HG02623 (cell line): Measurements from ENCODE around the gene NAT9.

Experiments used
- ATAC-seq: cut with Tn5 transposase; IDR thresholded peaks from one replicate; pipeline ENCODE4 v1.9.1; 2021; ENCODE audit warnings: moderate library complexity; ENCODE audit not compliant: unreplicated experiment

NAT9 gene

GRCh38 chr17:74776044-74776962, at the start of gene NAT9:
Gene NAT9 (minus strand): TSS chr17:74776345. CDS start chr17:74775698, 647 bp downstream.
- ATAC-seq: peak; percentile 74

- ATAC-seq: no peak
Measured at GRCh38 chr17:74824961-74825627, 48.9 kb upstream of the NAT9 start.

- no peak for ATAC-seq
Measured at GRCh38 chr17:74822939-74823367, 46.8 kb upstream of the NAT9 start.

- no peak for ATAC-seq
Measured at GRCh38 chr17:74822335-74822938, 46.3 kb upstream of the NAT9 start.

- ATAC-seq: no peak
Measured at GRCh38 chr17:74821655-74822334, 45.6 kb upstream of the NAT9 start.

- ATAC-seq: no peak
Measured at GRCh38 chr17:74819801-74820436, 43.8 kb upstream of the NAT9 start.

GRCh38 chr17:74818291-74818938, 42.3 kb upstream of the NAT9 start:
- ATAC-seq: no peak

- no peak for ATAC-seq
Measured at GRCh38 chr17:74816905-74817620, 40.9 kb upstream of the NAT9 start.

- no peak for ATAC-seq
Measured at GRCh38 chr17:74815550-74816370, 39.6 kb upstream of the NAT9 start.

GRCh38 chr17:74815067-74815466, 38.9 kb upstream of the NAT9 start:
- ATAC-seq: no peak

- no peak for ATAC-seq
Measured at GRCh38 chr17:74814453-74814852, 38.3 kb upstream of the NAT9 start.

- ATAC-seq: no peak
Measured at GRCh38 chr17:74812109-74813009, 36.2 kb upstream of the NAT9 start.

- ATAC-seq: no peak
Measured at GRCh38 chr17:74810699-74811485, 34.7 kb upstream of the NAT9 start.

- no peak for ATAC-seq
Measured at GRCh38 chr17:74808714-74809430, 32.7 kb upstream of the NAT9 start.

GRCh38 chr17:74807925-74808324, 31.8 kb upstream of the NAT9 start:
- ATAC-seq: no peak

- ATAC-seq: no peak
Measured at GRCh38 chr17:74807441-74807840, 31.3 kb upstream of the NAT9 start.
